ENCODE data around the gene GLRX.
"Not testable (repeated sequence)": the region's sequence is repeated elsewhere in the genome, so short reads cannot be mapped to it uniquely, and the experiment has no call there.

GLRX gene

GRCh38 chr5:95822542-95823181 is at the start of gene GLRX:
TSS of gene GLRX (minus strand) at chr5:95822726. CDS start at chr5:95822662, 64 bp downstream.
- DNase-seq, result peak; percentile 78

- no peak for DNase-seq
Observed at GRCh38 chr5:95871146-95871806, 48.8 kb upstream of the GLRX start.

GRCh38 chr5:95870105-95870672 is 47.7 kb upstream of the GLRX start:
- DNase-seq, result no peak

GRCh38 chr5:95869173-95869855 is 46.8 kb upstream of the GLRX start:
- DNase-seq, result not testable (repeated sequence)

- no peak for DNase-seq
Observed at GRCh38 chr5:95868136-95868535, 45.6 kb upstream of the GLRX start.

- DNase-seq, result no peak
Observed at GRCh38 chr5:95866435-95867040, 44.0 kb upstream of the GLRX start.

- DNase-seq, result no peak
Observed at GRCh38 chr5:95864944-95865504, 42.5 kb upstream of the GLRX start.

- no peak for DNase-seq
Observed at GRCh38 chr5:95864456-95864855, 41.9 kb upstream of the GLRX start.

- no peak for DNase-seq
Observed at GRCh38 chr5:95863383-95863757, 40.8 kb upstream of the GLRX start.

GRCh38 chr5:95862671-95863382 is 40.3 kb upstream of the GLRX start:
- no peak for DNase-seq

GRCh38 chr5:95861864-95862561 is 39.5 kb upstream of the GLRX start:
- DNase-seq, result no peak

- peak; percentile 66 for DNase-seq
Observed at GRCh38 chr5:95861221-95861863, 38.8 kb upstream of the GLRX start.

GRCh38 chr5:95859661-95860060 is 37.1 kb upstream of the GLRX start:
- no peak for DNase-seq

GRCh38 chr5:95858661-95859595 is 36.4 kb upstream of the GLRX start:
- DNase-seq, result peak; percentile 95

- no peak for DNase-seq
Observed at GRCh38 chr5:95858023-95858461, 35.5 kb upstream of the GLRX start.

GRCh38 chr5:95857185-95857945 is 34.8 kb upstream of the GLRX start:
- no peak for DNase-seq

- no peak for DNase-seq
Observed at GRCh38 chr5:95856501-95856981, 34.0 kb upstream of the GLRX start.

GRCh38 chr5:95853490-95853889 is 31.0 kb upstream of the GLRX start:
- no peak for DNase-seq

GRCh38 chr5:95852567-95852966 is 30.0 kb upstream of the GLRX start:
- DNase-seq, result no peak
